K562 (cell line): ENCODE measurements around the gene GPR37L1. TPM values are rescaled to one million over a fixed set of nuclear protein-coding genes. Genes with fewer than 3 reads are reported as not detected.

Experiments
- COPS2 ChIP-seq: fragments of 450-650 bp; conservative IDR thresholded peaks from 2 replicates; pipeline ENCODE4 v1.6.1; 2016; ENCODE audit warnings: mild to moderate bottlenecking, moderate library complexity
- CREB5 ChIP-seq: fragments of 250-450 bp; sonication (Bioruptor Pico); IDR thresholded peaks from 2 replicates; pipeline ENCODE4 v1.5.0; 2020; ENCODE audit warnings: mild to moderate bottlenecking
- ETS1 ChIP-seq: conservative IDR thresholded peaks from 2 replicates; pipeline ENCODE4 v1.6.1; 2011; ENCODE audit warnings: low read depth, mild to moderate bottlenecking, low read length; ENCODE audit not compliant: control insufficient read depth
- HEY1 ChIP-seq: fragments of 250-450 bp; sonication (Bioruptor Pico); IDR thresholded peaks from 2 replicates; pipeline ENCODE4 v1.5.0; 2020; ENCODE audit warnings: mild to moderate bottlenecking, moderate library complexity, borderline replicate concordance
- JUN ChIP-seq, 2 experiments: sonication (generic) in 1 of 2; formaldehyde crosslinking in 1 of 2; IDR thresholded peaks; 2 replicates each; pipeline versions ENCODE4 v1.6.1 to v1.8.0; 2012 to 2022; ENCODE audit warnings: borderline replicate concordance in 2 of 2, mild to moderate bottlenecking in 2 of 2, improper control_type of control experiment in 1 of 2, low read depth in 1 of 2, low read length in 1 of 2, missing genetic modification reagents in 1 of 2
- KAT7 ChIP-seq: sonication (generic); formaldehyde crosslinking; IDR thresholded peaks from 2 replicates; pipeline ENCODE4 v1.8.0; 2022; ENCODE audit warnings: missing genetic modification reagents, mild to moderate bottlenecking, borderline replicate concordance
- MECOM ChIP-seq: fragments of 250-450 bp; sonication (Bioruptor Pico); IDR thresholded peaks from 2 replicates; pipeline ENCODE4 v1.8.0; 2022; ENCODE audit warnings: inconsistent platforms
- MLX ChIP-seq, 2 experiments: fragments of 450-650 bp in 1 of 2; sonication (generic) in 1 of 2; formaldehyde crosslinking; conservative IDR thresholded peaks; 2 replicates each; pipeline versions ENCODE4 v1.4.0 to v1.8.1; 2020 to 2022; ENCODE audit warnings: mild to moderate bottlenecking in 1 of 2, missing genetic modification reagents in 1 of 2
- NELFE ChIP-seq: IDR thresholded peaks from 2 replicates; pipeline ENCODE4 v1.6.1; 2011; ENCODE audit warnings: mild to moderate bottlenecking; ENCODE audit not compliant: insufficient read depth, insufficient read length
- REST ChIP-seq, 2 experiments: fragments of 450-650 bp; formaldehyde crosslinking in 1 of 2; IDR thresholded peaks; 2 replicates each; pipeline versions ENCODE4 v1.4.0 to v1.6.1; 2014 to 2020; ENCODE audit warnings: mild to moderate bottlenecking in 2 of 2, borderline replicate concordance in 1 of 2, low read depth in 1 of 2
- SMARCA5 ChIP-seq: fragments of 450-650 bp; IDR thresholded peaks from 2 replicates; pipeline ENCODE4 v1.6.1; 2016
- polyA plus RNA-seq, 8 experiments: library from polyadenylated mRNA; depleted of rRNA in 4 of 8; stranded (reverse) in 5 of 8; unstranded in 3 of 8; fragments of >200 nt; fragmentation: Nextera tagmentation in 2 of 8; fragmentation: Illumina TruSeq in 1 of 8; extraction: Ambion mirVana in 2 of 8; extraction: Trizol in 1 of 8; gene quantifications; 2 replicates each; pipeline versions ENCODE4 v1.2.1 to v1.2.3, GENCODE V29; 2011 to 2014; ENCODE audit warnings: inconsistent platforms in 1 of 8, missing spikeins in 1 of 8
- total RNA-seq, 7 experiments: library from RNA; depleted of rRNA in 6 of 7; stranded (reverse); fragments of >200 nt in 6 of 7; fragmentation: Illumina TruSeq in 2 of 7; extraction: Trizol in 2 of 7; gene quantifications; 2 replicates each; pipeline versions ENCODE4 v1.2.1 to v1.2.3, GENCODE V29; 2011 to 2021; ENCODE audit warnings: low replicate concordance in 1 of 7

GPR37L1 gene
- total and polyA plus RNA-seq, 9 of the 15 experiments (the other 6 are each of a cell fraction or from before 2014, with no cell fraction given), result not detected

GRCh38 chr1:202159534-202160371 is 37.0 kb downstream of the GPR37L1 start (continued):
- TF ChIP-seq ETS1 (peak; percentile 81), HEY1 (CRISPR knock-in tag) (peak; percentile 23; the same call in 1 of the 2 replicates), MLX (CRISPR knock-in tag; conservative IDR thresholded peaks at IDR 0.05) (0 out of 4 replicates have a peak, but pooled peaks of 1 of the 2 experiments have one; percentile 72), NELFE (no peak), MECOM (CRISPR knock-in tag) (peak; percentile 6; the same call in 1 of the 2 replicates), KAT7 (peak; percentile 19; the same call in 1 of the 2 replicates), COPS2 (no peak), REST (IDR thresholded peaks at IDR 0.05; ENCODE audit: borderline replicate concordance) (no peak), REST (CRISPR knock-in tag; IDR thresholded peaks at IDR 0.05; ENCODE audit: low read depth) (no peak), SMARCA5 (peak; percentile 62; the same call in 1 of the 2 replicates), JUN (IDR thresholded peaks at IDR 0.05; ENCODE audit: borderline replicate concordance, low read depth, low read length) (peak; percentile 64; the same call in 1 of the 2 replicates), JUN (CRISPR knock-in tag; IDR thresholded peaks at IDR 0.05; ENCODE audit: borderline replicate concordance) (no peak), CREB5 (CRISPR knock-in tag) (peak; percentile 59; the same call in 1 of the 2 replicates)
